GM10266 (cell line): ENCODE results near the gene AANAT.

ENCODE experiments used
- DNase-seq: peaks from one replicate; pipeline ENCODE4 v3.0.0; 2012; ENCODE audit errors: extremely low spot score
- CTCF ChIP-seq: IDR thresholded peaks from 2 replicates; pipeline ENCODE4 v1.5.1; 2012; ENCODE audit warnings: mild to moderate bottlenecking, low read depth; ENCODE audit not compliant: control insufficient read depth, insufficient read depth; ENCODE audit errors: missing control alignments

AANAT gene

GRCh38 chr17:76492123-76492988, 25.0 kb downstream of the AANAT start:
- TF ChIP-seq CTCF: no peak
- no peak for DNase-seq

- no peak for TF ChIP-seq CTCF
- peak; percentile 65 for DNase-seq
Observed at GRCh38 chr17:76492989-76493501, 25.6 kb downstream of the AANAT start.

DNA sequence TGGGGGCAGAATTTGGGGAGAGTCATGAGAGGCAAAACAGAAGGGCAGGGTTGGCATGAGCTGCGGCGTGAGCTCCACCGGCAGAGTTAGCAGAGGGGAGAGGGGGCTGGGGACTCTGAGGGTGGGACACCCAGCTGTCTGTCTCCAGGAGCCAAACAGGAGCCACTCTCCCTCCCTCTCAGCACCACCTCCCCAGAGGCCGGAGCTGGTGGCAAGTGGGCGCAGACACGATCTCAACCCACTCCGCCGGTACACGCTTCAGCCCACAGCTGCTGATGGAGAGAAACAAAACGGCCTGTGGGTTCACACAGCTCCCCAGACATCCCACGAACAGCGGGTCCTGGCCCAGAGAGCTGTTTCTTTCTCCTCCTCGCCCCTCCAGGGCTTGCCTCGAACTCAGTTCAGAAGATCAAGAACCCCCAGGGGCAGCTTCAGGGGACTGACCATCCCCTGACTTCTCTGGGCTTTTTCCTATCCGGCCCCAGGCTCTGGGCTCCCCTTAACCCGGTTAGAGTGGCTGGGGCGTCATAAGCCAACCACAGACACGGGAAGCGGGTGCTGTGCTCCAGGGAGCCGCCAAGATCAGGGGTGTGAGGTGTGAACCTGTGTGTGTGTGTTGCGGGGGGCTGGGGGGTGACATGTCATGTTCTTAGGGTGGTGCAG, 26.2 kb downstream of the AANAT start:
- TF ChIP-seq CTCF: no peak
- no peak for DNase-seq

GRCh38 chr17:76495663-76496400, 28.4 kb downstream of the AANAT start:
- DNase-seq: no peak
- no peak for TF ChIP-seq CTCF

DNA sequence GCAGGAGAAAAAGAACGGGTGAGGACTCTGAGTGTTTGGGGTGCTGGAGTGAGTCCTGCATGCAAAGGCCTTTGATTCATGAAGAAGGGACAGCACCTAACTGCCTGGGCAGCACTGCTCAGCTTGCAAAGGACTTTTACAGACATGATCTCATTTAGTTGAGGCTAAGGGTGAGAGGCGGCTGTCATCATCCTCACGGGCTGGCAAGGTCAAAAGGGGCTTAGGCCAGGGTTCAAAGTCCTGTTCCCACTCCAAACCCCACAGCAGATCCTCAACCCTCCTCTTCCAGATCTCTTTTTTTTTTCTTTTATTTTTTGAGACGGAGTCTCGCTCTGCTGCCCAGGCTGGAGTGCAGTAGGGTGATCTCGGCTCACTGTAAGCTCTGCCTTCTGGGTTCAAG, 29.1 kb downstream of the AANAT start:
- peak; percentile 59 for DNase-seq
- TF ChIP-seq CTCF: no peak

DNA sequence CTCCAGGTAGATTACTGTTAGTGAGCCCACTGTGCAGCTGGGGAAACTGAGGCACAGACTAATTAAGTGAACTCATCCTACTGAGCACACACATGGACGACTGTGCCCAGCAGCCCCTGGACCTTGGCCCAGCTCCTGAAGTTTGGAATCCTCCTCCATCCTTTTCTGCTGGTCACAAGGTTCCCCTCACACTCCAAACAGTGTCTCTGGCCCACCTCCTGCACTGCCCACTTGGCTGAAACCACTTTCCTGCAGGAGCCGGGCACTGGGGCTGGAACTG, 30.2 kb downstream of the AANAT start:
- TF ChIP-seq CTCF: no peak

More for the DNA sequence above, 30.2 kb downstream of the AANAT start:
- DNase-seq: no peak
